Activated naive CD4-positive, alpha-beta T cell treated with anti-CD3 and anti-CD28 coated beads, Interleukin-2, amount 10 ng/mL, durations not matched to agents 7 days and 5 days (primary cell): ENCODE data around the gene PRCC.
A peak's percentile ranks its signal among the peaks of the same experiment; 100 is the strongest.

Source experiments
- CTCF ChIA-PET: fragments of 350-600 bp; sonication (Branson Sonifier 250); formaldehyde crosslinking; loops from one replicate; lab custom pipeline; 2021; ENCODE audit warnings: antibody characterized with exemption; lab: Charles Lee
- DNase-seq: peaks from one replicate; pipeline ENCODE4 v3.0.0-alpha.2; 2020
- H3K27ac Mint-ChIP-seq: one replicate; pipeline ENCODE4 v1.8.0; 2021; ENCODE audit warnings: mild to moderate bottlenecking, moderate library complexity, mixed read lengths
- H3K27me3 Mint-ChIP-seq: one replicate; pipeline ENCODE4 v1.8.0; 2021; ENCODE audit warnings: mild to moderate bottlenecking, mixed read lengths
- H3K36me3 Mint-ChIP-seq: one replicate; pipeline ENCODE4 v1.8.0; 2021; ENCODE audit warnings: mixed read lengths
- H3K4me1 Mint-ChIP-seq: one replicate; pipeline ENCODE4 v1.8.0; 2021; ENCODE audit warnings: mixed read lengths
- H3K4me3 Mint-ChIP-seq: one replicate; pipeline ENCODE4 v1.8.0; 2021; ENCODE audit warnings: mild to moderate bottlenecking, moderate library complexity, mixed read lengths
- H3K9me3 Mint-ChIP-seq: one replicate; pipeline ENCODE4 v1.8.0; 2021; ENCODE audit warnings: mixed read lengths

Gene PRCC

GRCh38 chr1:156828400-156829124 is 61.2 kb downstream of the PRCC start:
- H3K4me3 Mint-ChIP-seq: no peak overlapping the region
- no peak overlapping the region for H3K27ac Mint-ChIP-seq
- no peaks in the 10 kb centered on the region for H3K36me3 Mint-ChIP-seq
- no peak for DNase-seq
- H3K9me3 Mint-ChIP-seq: no peaks in the 10 kb centered on the region
- CTCF ChIA-PET: interaction anchor here (1.0 to 1.7 kb wide), 2 partner anchors 10 to 27 kb away, joined by 4 to 11 read pairs; no protein-coding TSS in a partner anchor
- peaks cover under 1% of the 10 kb centered on the region for H3K4me1 Mint-ChIP-seq
- H3K27me3 Mint-ChIP-seq: peaks cover 66% of the 10 kb centered on the region

GRCh38 chr1:156832434-156832833 is 65.1 kb downstream of the PRCC start:
- no peak for DNase-seq
- Mint-ChIP-seq H3K27me3 (peaks cover 85% of the 10 kb centered on the region), H3K4me1 (peaks cover 34% of the 10 kb centered on the region), H3K36me3 (no peaks in the 10 kb centered on the region), H3K4me3 (no peak overlapping the region), H3K27ac (no peak overlapping the region), H3K9me3 (no peaks in the 10 kb centered on the region)
- CTCF ChIA-PET: interaction anchor here (0.9 to 3.2 kb wide), 5 partner anchors 8 to 143 kb away, joined by 3 to 10 read pairs (median 4); partner anchors contain the start of gene NTRK1

GRCh38 chr1:156833603-156834002 is 66.3 kb downstream of the PRCC start:
- peak; percentile 37 for DNase-seq
- H3K9me3 Mint-ChIP-seq: no peaks in the 10 kb centered on the region

DNA sequence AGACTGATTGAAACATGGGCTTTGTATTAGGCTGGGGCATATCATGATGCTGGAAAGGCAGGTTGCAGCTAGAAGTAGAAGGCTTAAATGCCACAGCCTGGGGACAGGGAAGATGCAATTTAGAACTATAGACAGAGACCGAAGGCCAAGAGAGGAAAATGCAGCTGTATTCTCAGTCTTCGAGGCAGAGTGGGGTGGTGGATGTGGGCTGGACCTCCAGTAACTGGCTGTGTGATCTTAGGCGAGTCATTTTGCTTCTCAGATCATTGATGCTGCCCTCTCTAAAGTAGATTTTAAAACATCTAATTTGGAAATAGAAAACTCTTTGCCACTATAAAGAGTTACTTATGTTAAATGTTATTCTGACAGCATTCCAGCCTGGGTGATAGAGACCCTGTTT is 67.0 kb downstream of the PRCC start:
- no peak overlapping the region for H3K4me3 Mint-ChIP-seq
- peaks cover 38% of the 10 kb centered on the region for H3K4me1 Mint-ChIP-seq
- CTCF ChIA-PET: interaction anchor here (0.7 to 6.6 kb wide), 11 partner anchors 13 to 454 kb away, joined by 3 to 191 read pairs (median 4); partner anchors contain the start of genes INSRR and NTRK1
- no peak overlapping the region for H3K27ac Mint-ChIP-seq
- no peak for DNase-seq
- H3K36me3 Mint-ChIP-seq: no peaks in the 10 kb centered on the region
- H3K9me3 Mint-ChIP-seq: no peaks in the 10 kb centered on the region
- peaks cover 82% of the 10 kb centered on the region for H3K27me3 Mint-ChIP-seq

More at GRCh38 chr1:156833603-156834002, 66.3 kb downstream of the PRCC start:
- no peak overlapping the region for H3K27ac Mint-ChIP-seq
- peaks cover 34% of the 10 kb centered on the region for H3K4me1 Mint-ChIP-seq
- CTCF ChIA-PET: interaction anchor here (0.7 to 6.6 kb wide), 12 partner anchors 12 to 455 kb away, joined by 3 to 191 read pairs (median 4); partner anchors contain the start of genes INSRR and NTRK1
- H3K4me3 Mint-ChIP-seq: no peak overlapping the region
- H3K36me3 Mint-ChIP-seq: no peaks in the 10 kb centered on the region
- peaks cover 82% of the 10 kb centered on the region for H3K27me3 Mint-ChIP-seq

DNA sequence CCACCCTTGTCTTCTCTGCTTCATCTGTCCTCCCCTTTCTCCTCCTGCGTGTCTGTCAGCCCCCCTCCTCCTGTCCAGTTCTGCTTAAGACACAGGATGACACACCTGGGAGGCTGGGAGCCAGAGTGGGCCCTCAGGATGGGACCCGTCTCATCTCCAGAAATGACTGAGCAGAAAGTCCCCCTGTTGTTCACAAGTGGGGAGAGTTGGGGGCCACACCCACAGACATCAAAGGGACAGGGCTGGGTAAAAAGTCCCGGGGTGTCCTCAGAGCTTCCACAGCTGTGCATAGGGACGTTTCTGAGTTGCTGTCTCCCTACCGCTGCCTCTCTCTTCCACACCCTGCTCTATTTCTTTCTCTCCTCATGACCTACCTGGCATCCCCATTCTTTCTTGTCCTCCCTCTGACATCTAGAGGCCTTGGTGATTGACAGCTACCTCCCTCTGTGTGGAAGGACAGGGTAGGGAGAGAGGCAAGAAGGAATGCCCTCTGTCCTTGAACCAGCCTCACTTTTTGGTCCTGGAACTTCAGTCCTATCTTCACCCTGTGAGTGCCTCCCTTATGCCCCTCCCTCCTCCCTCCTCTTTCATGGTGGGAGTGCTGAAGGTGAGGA is 68.8 kb downstream of the PRCC start:
- peak; percentile 54 for DNase-seq
- Mint-ChIP-seq H3K4me3 (no peak overlapping the region), H3K27ac (no peak overlapping the region), H3K27me3 (peaks cover 82% of the 10 kb centered on the region), H3K9me3 (no peaks in the 10 kb centered on the region), H3K36me3 (no peaks in the 10 kb centered on the region), H3K4me1 (peaks cover 38% of the 10 kb centered on the region)
- CTCF ChIA-PET: interaction anchor here (1.1 to 6.6 kb wide), 7 partner anchors 12 to 146 kb away, joined by 3 to 191 read pairs (median 47); partner anchors contain the start of genes INSRR, NTRK1 and PEAR1

- H3K36me3 Mint-ChIP-seq: no peaks in the 10 kb centered on the region
- H3K4me3 Mint-ChIP-seq: no peak overlapping the region
- DNase-seq: no peak
- H3K27me3 Mint-ChIP-seq: peaks cover 82% of the 10 kb centered on the region
- peaks cover 38% of the 10 kb centered on the region for H3K4me1 Mint-ChIP-seq
- no peaks in the 10 kb centered on the region for H3K9me3 Mint-ChIP-seq
- CTCF ChIA-PET: interaction anchor here (1.3 to 6.6 kb wide), 9 partner anchors 8 to 147 kb away, joined by 3 to 191 read pairs (median 43); partner anchors contain the start of genes INSRR, NTRK1 and PEAR1
- no peak overlapping the region for H3K27ac Mint-ChIP-seq
Observed at GRCh38 chr1:156836892-156837291, 69.6 kb downstream of the PRCC start.

DNA sequence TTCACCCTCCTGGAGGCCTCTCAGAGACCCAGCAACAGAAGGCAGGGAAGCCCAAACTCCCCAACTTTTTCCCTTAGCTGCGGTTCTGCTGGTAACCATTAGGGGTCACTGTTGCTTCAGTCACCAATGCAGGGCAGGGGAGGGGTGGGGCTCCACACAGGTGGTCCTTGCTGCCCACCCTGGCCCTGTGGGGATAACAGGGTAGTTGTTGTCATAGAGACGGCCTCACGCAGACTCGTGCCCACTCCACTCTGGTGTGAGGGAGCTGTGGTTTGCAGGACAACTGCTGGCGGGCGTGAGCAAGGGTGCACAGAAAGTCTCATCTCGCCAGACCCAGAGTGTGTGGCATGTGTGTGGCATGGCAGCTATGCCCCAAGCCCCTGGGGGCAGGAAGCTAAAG is 71.6 kb downstream of the PRCC start:
- CTCF ChIA-PET: interaction anchor here (0.6 to 6.6 kb wide), 26 partner anchors 9 to 132 kb away, joined by 3 to 191 read pairs (median 5); partner anchors contain the start of genes INSRR, NTRK1, PEAR1 and SH2D2A
- H3K27me3 Mint-ChIP-seq: peaks cover 82% of the 10 kb centered on the region
- H3K27ac Mint-ChIP-seq: no peak overlapping the region
- no peaks in the 10 kb centered on the region for H3K36me3 Mint-ChIP-seq
- H3K9me3 Mint-ChIP-seq: no peaks in the 10 kb centered on the region
- DNase-seq: peak; percentile 66
- H3K4me3 Mint-ChIP-seq: no peak overlapping the region
- peaks cover 34% of the 10 kb centered on the region for H3K4me1 Mint-ChIP-seq

DNA sequence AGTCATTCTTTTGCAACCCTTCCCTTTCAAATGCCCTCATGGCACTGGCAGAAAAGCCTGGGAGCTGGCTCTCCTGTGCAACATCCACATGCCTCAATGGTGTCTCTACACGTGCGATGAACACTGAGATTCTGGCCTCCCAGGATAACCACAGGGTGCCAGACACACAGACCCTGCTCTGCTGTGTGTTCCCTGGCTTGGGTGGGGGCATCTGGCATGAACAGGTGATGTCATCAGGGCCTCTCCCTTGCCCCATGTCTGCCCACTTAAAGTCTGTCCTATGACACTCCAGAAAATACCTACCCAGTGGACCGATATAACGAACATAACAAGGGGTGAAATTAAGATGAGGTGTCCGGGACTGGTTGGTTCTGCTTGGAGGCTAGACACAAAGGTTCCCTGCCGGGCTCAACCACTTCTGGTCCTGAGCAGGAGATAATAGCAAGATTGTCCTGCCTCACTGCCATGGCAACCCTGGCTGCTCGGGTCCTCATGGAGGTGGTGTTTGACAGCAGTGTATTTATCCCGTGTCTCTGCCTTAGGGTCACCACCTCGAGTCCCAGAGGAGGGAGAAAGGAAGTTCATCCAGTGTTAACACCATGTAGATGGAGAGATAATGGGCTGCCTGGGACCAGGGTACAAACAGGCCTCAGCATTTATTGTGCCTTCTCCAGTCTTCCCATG is 72.2 kb downstream of the PRCC start:
- no peaks in the 10 kb centered on the region for H3K36me3 Mint-ChIP-seq
- no peak for DNase-seq
- H3K9me3 Mint-ChIP-seq: no peaks in the 10 kb centered on the region
- H3K27me3 Mint-ChIP-seq: peaks cover 82% of the 10 kb centered on the region
- no peak overlapping the region for H3K27ac Mint-ChIP-seq
- no peak overlapping the region for H3K4me3 Mint-ChIP-seq
- peaks cover 31% of the 10 kb centered on the region for H3K4me1 Mint-ChIP-seq
- CTCF ChIA-PET: interaction anchor here (0.6 to 6.6 kb wide), 21 partner anchors 9 to 113 kb away, joined by 3 to 191 read pairs (median 10); partner anchors contain the start of genes INSRR, NTRK1, PEAR1 and SH2D2A

DNA sequence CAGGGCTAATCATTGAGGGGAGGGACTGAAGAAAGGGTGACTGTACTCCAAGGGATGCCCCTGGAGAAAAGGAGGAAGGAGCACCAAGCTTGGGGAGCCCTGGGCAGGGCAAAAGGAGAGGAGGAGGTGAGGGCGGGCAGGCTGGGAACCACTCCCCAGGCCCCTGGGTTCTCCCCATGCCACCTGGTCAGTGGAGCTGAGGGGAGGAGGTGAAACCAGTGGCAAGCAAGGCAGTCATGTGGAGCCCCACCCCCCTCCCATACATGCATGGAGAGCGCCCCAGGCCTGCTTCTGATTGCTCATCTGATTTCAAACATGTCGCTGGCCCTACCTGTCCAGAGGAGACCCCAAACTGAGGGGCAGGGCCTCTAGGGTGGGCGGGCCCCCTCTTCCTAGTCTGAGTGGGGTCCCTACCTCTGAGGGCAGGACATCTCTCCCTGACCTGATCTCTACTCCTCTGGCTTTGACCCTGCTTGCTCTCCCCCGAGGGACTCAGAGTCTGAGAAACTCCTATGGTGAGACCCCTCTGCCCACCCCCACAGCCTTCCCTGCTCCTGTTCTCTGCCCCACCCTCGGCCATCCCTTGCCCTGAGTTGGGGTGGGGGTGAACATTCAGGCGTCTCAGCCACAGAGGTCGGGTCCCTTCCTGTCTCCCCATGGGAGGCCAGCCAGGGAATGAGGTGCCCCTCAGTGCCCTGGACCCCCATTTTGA is 73.0 kb downstream of the PRCC start:
- CTCF ChIA-PET: interaction anchor here (2.1 kb wide), 1 partner anchor 20 kb away, joined by 15 read pairs; the partner anchor contains the start of gene NTRK1
- Mint-ChIP-seq H3K27me3 (peaks cover 86% of the 10 kb centered on the region), H3K27ac (no peak overlapping the region), H3K4me1 (peaks cover 34% of the 10 kb centered on the region), H3K36me3 (peaks cover 2% of the 10 kb centered on the region), H3K4me3 (no peak overlapping the region), H3K9me3 (no peaks in the 10 kb centered on the region)
- no peak for DNase-seq

DNA sequence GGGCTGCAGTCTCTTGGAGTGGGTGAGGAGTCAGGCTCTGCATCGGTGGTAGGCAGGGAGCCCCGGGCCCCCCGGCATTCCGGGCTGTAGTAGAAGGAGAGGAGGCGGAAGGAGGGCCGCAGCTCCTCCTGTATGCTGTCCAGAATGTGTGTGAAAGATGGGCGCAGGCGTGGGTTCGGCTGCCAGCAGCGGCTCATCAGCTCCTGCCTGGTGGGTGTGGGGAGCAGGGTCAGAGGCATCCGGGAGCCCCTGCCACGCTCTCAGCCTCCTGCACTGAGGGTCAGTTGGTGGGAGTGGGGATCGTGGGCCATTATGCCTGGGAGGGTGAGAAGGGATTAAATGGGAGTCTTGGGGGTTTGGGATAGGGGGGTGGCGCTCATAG is 73.6 kb downstream of the PRCC start:
- CTCF ChIA-PET: interaction anchor here (1.1 to 2.1 kb wide), 3 partner anchors 15 to 43 kb away, joined by 3 to 15 read pairs (median 3); partner anchors contain the start of gene NTRK1
- H3K27ac Mint-ChIP-seq: no peak overlapping the region
- H3K27me3 Mint-ChIP-seq: peaks cover 88% of the 10 kb centered on the region
- peaks cover 2% of the 10 kb centered on the region for H3K36me3 Mint-ChIP-seq
- H3K4me1 Mint-ChIP-seq: peaks cover 32% of the 10 kb centered on the region
- H3K9me3 Mint-ChIP-seq: no peaks in the 10 kb centered on the region
- H3K4me3 Mint-ChIP-seq: no peak overlapping the region
- DNase-seq: no peak

DNA sequence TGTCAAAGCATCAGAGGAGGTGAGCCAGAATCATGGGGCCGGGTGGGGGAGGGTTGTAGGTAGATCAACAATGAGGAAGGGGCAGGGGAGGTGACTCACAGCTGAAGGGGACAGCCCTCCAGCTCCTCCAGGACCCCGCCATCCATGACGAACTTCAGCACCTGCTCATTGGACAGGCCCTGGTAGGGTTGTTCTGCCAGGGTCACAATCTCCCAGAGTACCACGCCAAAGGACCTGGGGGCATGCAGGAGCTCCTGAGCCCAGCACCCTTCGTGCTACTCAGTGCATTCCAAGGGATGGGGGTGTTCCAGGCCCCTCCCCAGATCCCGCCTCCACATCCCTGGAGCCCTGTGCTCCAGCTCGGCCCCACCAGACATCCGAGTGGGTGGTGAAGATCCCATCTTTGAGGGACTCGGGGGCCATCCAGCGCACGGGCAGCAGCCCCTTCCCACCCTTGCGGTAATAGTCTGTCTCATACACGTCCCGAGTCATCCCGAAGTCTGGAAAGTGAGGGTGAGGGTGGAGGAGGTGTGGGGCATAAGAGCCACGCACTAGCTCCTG is 74.0 kb downstream of the PRCC start:
- Mint-ChIP-seq H3K27me3 (peaks cover 88% of the 10 kb centered on the region), H3K27ac (no peak overlapping the region), H3K9me3 (no peaks in the 10 kb centered on the region), H3K4me3 (no peak overlapping the region), H3K36me3 (peaks cover 2% of the 10 kb centered on the region), H3K4me1 (peaks cover 32% of the 10 kb centered on the region)
- CTCF ChIA-PET: interaction anchor here (0.9 to 2.1 kb wide), 6 partner anchors 14 to 49 kb away, joined by 3 to 15 read pairs (median 3); partner anchors contain the start of gene NTRK1
- DNase-seq: no peak

- CTCF ChIA-PET: interaction anchor here (1.8 kb wide), 1 partner anchor 17 kb away, joined by 7 read pairs; no protein-coding TSS in a partner anchor
- no peak overlapping the region for H3K27ac Mint-ChIP-seq
- H3K27me3 Mint-ChIP-seq: peaks cover 90% of the 10 kb centered on the region
- H3K4me1 Mint-ChIP-seq: peaks cover 25% of the 10 kb centered on the region
- DNase-seq: no peak
- no peaks in the 10 kb centered on the region for H3K9me3 Mint-ChIP-seq
- peaks cover 2% of the 10 kb centered on the region for H3K36me3 Mint-ChIP-seq
- H3K4me3 Mint-ChIP-seq: no peak overlapping the region
Observed at GRCh38 chr1:156842618-156843300, 75.4 kb downstream of the PRCC start.
